ENCODE results near the gene PDLIM5.
"Not testable (repeated sequence)": the region's sequence is repeated elsewhere in the genome, so short reads cannot be mapped to it uniquely, and the experiment has no call there.

PDLIM5 gene

DNA sequence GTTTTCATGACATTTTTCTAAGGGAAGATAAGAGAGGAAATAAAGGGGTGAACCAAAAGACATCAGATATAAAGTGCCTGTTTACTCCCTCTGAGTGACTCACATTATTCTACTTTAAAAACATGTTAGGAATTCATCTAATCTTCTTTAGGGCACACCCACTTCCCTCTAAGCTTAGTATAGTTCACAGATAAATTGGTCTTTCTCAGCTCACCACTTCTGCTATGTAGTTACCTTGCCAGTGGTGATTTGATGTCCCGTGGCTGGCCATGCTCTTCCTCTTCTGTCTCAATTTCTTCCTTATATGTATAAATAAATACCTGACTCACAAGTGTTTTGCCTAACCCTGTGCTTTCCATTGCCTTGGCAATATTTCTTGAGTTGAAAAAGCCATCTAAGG, 96.8 kb downstream of the PDLIM5 start:
- DNase-seq (ENCODE audit: low read depth): peak; percentile 47
- H3K4me3 ChIP-seq (ENCODE audit: control insufficient read depth, low read depth, low read length): no peak overlapping the region
- TF ChIP-seq, protein P1, sequence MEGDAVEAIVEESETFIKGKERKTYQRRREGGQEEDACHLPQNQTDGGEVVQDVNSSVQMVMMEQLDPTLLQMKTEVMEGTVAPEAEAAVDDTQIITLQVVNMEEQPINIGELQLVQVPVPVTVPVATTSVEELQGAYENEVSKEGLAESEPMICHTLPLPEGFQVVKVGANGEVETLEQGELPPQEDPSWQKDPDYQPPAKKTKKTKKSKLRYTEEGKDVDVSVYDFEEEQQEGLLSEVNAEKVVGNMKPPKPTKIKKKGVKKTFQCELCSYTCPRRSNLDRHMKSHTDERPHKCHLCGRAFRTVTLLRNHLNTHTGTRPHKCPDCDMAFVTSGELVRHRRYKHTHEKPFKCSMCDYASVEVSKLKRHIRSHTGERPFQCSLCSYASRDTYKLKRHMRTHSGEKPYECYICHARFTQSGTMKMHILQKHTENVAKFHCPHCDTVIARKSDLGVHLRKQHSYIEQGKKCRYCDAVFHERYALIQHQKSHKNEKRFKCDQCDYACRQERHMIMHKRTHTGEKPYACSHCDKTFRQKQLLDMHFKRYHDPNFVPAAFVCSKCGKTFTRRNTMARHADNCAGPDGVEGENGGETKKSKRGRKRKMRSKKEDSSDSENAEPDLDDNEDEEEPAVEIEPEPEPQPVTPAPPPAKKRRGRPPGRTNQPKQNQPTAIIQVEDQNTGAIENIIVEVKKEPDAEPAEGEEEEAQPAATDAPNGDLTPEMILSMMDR (conservative IDR thresholded peaks at IDR 0.05; ENCODE audit: control insufficient read depth, insufficient read depth, low read depth, low read length): no peak

DNA sequence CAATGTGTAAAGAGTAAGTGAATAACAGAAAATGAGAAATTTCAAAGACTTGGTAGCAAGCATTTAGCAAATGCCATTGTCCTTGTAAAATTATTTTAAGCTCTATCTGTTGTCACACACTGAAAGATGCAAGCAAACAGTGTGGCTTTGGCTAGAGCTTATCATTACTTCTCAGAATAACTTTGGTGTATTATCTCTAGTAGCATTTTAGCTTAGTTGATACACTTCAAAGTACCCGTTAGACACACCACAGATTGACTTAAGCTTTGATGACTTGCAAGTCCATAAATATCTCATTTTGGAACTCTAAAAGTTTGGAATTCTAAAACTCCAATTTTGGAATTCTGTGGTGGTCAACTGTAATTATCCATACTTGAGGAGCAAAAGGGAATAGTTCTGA, 98.6 kb downstream of the PDLIM5 start:
- H3K4me3 ChIP-seq (ENCODE audit: control insufficient read depth, low read depth, low read length): no peak overlapping the region
- TF ChIP-seq, protein P1 (conservative IDR thresholded peaks at IDR 0.05; ENCODE audit: control insufficient read depth, insufficient read depth, low read depth, low read length): no peak
- DNase-seq (ENCODE audit: low read depth): no peak

DNA sequence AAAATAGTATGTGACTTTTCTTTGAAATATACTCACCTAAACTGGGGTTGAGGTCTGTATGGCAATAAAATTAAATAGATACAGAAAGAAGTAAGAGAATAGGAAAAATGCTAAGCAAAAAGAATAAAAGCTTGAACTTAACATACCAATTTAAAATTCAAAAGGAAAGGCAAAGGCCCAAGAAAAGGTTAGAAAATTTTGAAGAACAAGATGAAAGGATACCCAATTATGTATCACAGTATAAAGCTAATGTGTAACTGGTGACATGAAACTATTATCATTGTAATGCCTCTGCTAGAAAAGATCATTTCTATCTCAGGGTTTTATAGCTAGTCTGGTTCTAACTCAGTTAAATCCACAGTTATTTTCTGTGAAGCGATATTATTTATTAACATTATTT, 99.1 kb downstream of the PDLIM5 start:
- DNase-seq (ENCODE audit: low read depth): no peak
- TF ChIP-seq, protein P1 (conservative IDR thresholded peaks at IDR 0.05; ENCODE audit: control insufficient read depth, insufficient read depth, low read depth, low read length): no peak
- H3K4me3 ChIP-seq (ENCODE audit: control insufficient read depth, low read depth, low read length): no peak overlapping the region

DNA sequence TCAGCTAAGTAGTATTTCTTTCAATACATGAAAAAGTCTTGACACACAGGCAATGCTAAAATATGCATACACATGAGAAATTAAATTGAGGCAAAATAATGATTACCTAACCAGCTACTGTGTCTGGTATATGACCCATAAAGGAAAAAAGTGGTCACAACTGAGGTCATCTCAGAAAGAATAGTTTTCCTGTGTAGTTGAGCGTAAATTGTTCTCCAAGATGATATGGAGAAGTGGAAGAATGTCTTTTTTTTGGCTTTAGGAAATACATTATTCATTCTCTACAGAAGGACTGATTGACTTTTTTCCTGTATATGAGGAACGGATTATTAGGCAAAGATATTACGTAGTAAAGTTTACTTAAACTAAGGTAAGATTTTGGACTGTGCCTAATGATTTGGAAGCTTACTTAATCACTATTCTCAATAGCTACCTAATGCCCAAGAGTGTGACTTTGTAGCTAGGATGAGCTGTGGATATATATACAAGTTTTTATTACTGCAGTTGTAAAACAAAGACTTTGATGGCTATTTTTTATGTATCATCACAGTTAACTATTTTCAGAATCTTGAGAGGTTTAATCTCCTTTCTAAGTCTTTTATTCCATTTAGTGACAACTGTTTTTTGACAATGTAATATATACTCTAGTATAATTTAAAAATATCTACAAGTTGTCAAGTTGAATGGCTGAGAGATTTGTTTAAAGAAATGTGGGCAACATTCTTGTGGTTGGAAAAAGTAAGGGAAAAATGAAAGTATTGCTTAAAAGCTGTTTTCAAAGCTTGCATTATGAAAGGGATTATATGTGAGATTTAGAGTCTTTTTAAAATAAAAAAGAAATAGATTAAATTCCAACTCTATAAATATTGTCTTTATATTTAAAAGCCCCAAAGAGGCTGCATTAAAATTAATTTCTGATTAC, 100.2 kb downstream of the PDLIM5 start:
- no peak overlapping the region for H3K4me3 ChIP-seq (ENCODE audit: control insufficient read depth, low read depth, low read length)
- DNase-seq (ENCODE audit: low read depth): peak; percentile 10
- TF ChIP-seq, protein P1 (conservative IDR thresholded peaks at IDR 0.05; ENCODE audit: control insufficient read depth, insufficient read depth, low read depth, low read length): no peak

DNA sequence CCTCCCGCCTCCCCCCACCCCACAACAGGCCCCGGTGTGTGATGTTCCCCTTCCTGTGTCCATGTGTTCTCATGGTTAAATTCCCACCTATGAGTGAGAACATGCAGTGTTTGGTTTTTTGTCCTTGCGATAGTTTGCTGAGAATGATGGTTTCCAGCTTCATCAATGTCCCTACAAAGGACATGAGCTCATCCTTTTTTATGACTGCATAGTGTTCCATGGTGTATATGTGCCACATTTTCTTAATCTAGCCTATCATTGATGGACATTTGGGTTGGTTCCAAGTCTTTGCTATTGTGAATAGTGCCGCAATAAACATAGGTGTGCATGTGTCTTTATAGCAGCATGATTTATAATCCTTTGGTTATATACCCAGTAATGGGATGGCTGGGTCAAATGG, 104.3 kb downstream of the PDLIM5 start:
- DNase-seq (ENCODE audit: low read depth); H3K4me3 ChIP-seq (ENCODE audit: control insufficient read depth, low read depth, low read length): not testable (repeated sequence)

DNA sequence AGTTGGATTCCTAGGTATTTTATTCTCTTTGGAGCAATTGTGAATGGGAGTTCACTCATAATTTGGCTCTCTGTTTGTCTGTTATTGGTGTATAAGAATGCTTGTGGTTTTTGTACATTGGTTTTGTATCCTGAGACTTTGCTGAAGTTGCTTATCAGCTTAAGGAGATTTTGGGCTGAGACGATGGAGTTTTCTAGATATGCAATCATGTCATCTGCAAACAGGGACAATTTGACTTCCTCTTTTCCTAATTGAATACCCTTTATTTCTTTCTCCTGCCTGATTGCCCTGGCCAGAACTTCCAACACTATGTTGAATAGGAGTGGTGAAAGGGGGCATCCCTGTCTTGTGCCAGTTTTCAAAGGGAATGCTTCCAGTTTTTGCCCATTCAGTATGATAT, 105.9 kb downstream of the PDLIM5 start:
- H3K4me3 ChIP-seq (ENCODE audit: control insufficient read depth, low read depth, low read length); DNase-seq (ENCODE audit: low read depth): not testable (repeated sequence)

DNA sequence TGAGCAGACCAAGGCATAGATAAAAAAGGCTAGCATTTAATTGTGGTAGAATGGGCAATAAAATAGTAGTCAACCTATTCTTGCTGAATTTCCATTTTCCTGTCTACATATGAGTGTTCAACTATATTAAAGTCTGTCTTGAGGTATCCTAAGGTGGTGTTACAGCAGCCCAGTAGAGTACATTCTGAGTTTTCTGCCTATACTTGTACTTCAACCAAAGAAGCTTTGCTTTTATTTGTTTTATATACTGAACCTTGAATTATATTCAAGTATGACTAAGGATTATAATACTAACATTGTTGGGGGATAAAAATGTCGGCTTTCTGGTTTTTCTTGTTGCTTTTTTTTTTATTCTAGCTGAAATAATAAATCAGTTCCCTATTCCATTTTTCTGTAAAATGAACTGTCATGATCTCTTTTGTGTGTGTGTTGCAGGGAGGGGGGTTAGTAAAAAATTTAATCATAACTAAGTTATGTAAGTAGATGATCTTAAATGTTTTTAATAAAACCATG, 106.7 kb downstream of the PDLIM5 start:
- no peak for DNase-seq (ENCODE audit: low read depth)
- TF ChIP-seq, protein P1 (conservative IDR thresholded peaks at IDR 0.05; ENCODE audit: control insufficient read depth, insufficient read depth, low read depth, low read length): no peak
- no peak overlapping the region for H3K4me3 ChIP-seq (ENCODE audit: control insufficient read depth, low read depth, low read length)

Measured in fibroblast of mammary gland (primary cell).